ENCODE results near the gene SPDYC. TPM values are rescaled to one million over a fixed set of nuclear protein-coding genes. Genes with fewer than 3 reads are reported as not detected.
A peak's percentile ranks its signal among the peaks of the same experiment; 100 is the strongest.

SPDYC gene
- total and polyA plus RNA-seq, 2 of the 13 experiments (the other 11 are each of a cell fraction or from before 2014, with no cell fraction given) = 0.15 to 0.33 TPM

- TF ChIP-seq ARNTL (CRISPR knock-in tag; IDR thresholded peaks at IDR 0.05) (peak; percentile 56; the same call in 1 of the 2 replicates), MYPOP (CRISPR knock-in tag; IDR thresholded peaks at IDR 0.05) (0 out of 2 replicates have a peak, but pooled peaks have one; percentile 11), GATAD2A (CRISPR knock-in tag; IDR thresholded peaks at IDR 0.05) (no peak), ZNF34 (CRISPR knock-in tag; IDR thresholded peaks at IDR 0.05; ENCODE audit: borderline replicate concordance) (0 out of 2 replicates have a peak, but pooled peaks have one; percentile 19), MXI1 (IDR thresholded peaks at IDR 0.05; ENCODE audit: borderline replicate concordance, low read depth, low read length) (peak; percentile 35; the same call in 1 of the 3 replicates), TEF (CRISPR knock-in tag; IDR thresholded peaks at IDR 0.05) (0 out of 2 replicates have a peak, but pooled peaks have one; percentile 10), TCF7 (IDR thresholded peaks at IDR 0.05; ENCODE audit: low read depth) (no peak), TMF1 (CRISPR knock-in tag; IDR thresholded peaks at IDR 0.05; ENCODE audit: low read depth) (no peak), KDM5B (CRISPR knock-in tag; IDR thresholded peaks at IDR 0.05; ENCODE audit: borderline replicate concordance) (no peak), ZSCAN29 (CRISPR knock-in tag; conservative IDR thresholded peaks at IDR 0.05) (0 out of 2 replicates have a peak, but pooled peaks have one; percentile 8), DNMT1 (CRISPR knock-in tag; IDR thresholded peaks at IDR 0.05) (0 out of 2 replicates have a peak, but pooled peaks have one; percentile 12)
Observed at GRCh38 chr11:65121447-65121864, 48.6 kb upstream of the SPDYC start (continued).

Data from HepG2 (cell line).